Measurements from ENCODE around the gene WWOX. TPM values are rescaled to one million over a fixed set of nuclear protein-coding genes. Genes with fewer than 3 reads are reported as not detected.

WWOX gene
- total and polyA plus RNA-seq, 2 of the 8 experiments (the other 6 are each of a cell fraction or from before 2014, with no cell fraction given) = 5.4 to 16.7 TPM

GRCh38 chr16:78504401-78504851 lies 405.0 kb downstream of the WWOX start:
- Histone ChIP-seq H3K4me3 (ENCODE audit: extremely low read depth in 1 of 4, insufficient read depth in 2 of 4, low read depth in 3 of 4, low read length in 4 of 4) (no peak overlapping the region), H2AK5ac (ENCODE audit: low read depth, low read length) (no peak overlapping the region), H3K4me2 (ENCODE audit: insufficient read depth in 1 of 2, low read depth in 2 of 2, low read length in 2 of 2) (no peak overlapping the region), H3K4ac (replicated peaks; ENCODE audit: insufficient read length, low read depth, low read length) (no peak overlapping the region), H3K79me1 (ENCODE audit: low read depth, low read length) (no peaks in the 10 kb centered on the region), H3K18ac (ENCODE audit: extremely low read depth, low read length) (no peak overlapping the region), H3K27me3 (replicated peaks in 1 of 4; ENCODE audit: control insufficient read depth in 3 of 4, extremely low read depth in 1 of 4, insufficient read depth in 3 of 4, low read length in 3 of 4) (no peaks in the 10 kb centered on the region), H3K36me3 (ENCODE audit: control insufficient read depth in 2 of 4, insufficient read depth in 4 of 4, low read length in 3 of 4) (no peaks in the 10 kb centered on the region), H4K5ac (ENCODE audit: insufficient read length, low read depth, low read length) (no peak overlapping the region), H3K27ac (ENCODE audit: low read depth, low read length) (no peak overlapping the region), H4K91ac (replicated peaks; ENCODE audit: insufficient read length, low read length) (no peak overlapping the region), H4K20me1 (replicated peaks in 1 of 2; ENCODE audit: control insufficient read depth in 1 of 2, insufficient read depth in 2 of 2, low read length in 2 of 2) (no peaks in the 10 kb centered on the region), H2BK15ac (ENCODE audit: low read length) (no peak overlapping the region), H2BK12ac (ENCODE audit: low read depth, low read length) (no peak overlapping the region), H3K79me2 (ENCODE audit: control insufficient read depth in 1 of 2, insufficient read depth in 2 of 2, low read length in 2 of 2) (no peaks in the 10 kb centered on the region), H3K23me2 (ENCODE audit: low read depth, low read length) (no peaks in the 10 kb centered on the region), H3K9ac (replicated peaks in 1 of 4; ENCODE audit: extremely low read depth in 1 of 4, low read depth in 3 of 4, low read length in 3 of 4) (no peak overlapping the region), H3K14ac (ENCODE audit: insufficient read length) (no peak overlapping the region), H2BK20ac (ENCODE audit: low read length) (no peak overlapping the region), H4K8ac (ENCODE audit: extremely low read depth, insufficient read depth, low read length) (no peak overlapping the region), H3K56ac (replicated peaks; ENCODE audit: insufficient read length, low read depth, low read length) (no peak overlapping the region), H2BK5ac (ENCODE audit: low read depth, low read length) (no peak overlapping the region), H2BK120ac (replicated peaks; ENCODE audit: low read depth, low read length) (no peak overlapping the region), H2AFZ (ENCODE audit: low read length) (no peak overlapping the region), H3K4me1 (replicated peaks in 1 of 4; ENCODE audit: control insufficient read depth in 3 of 4, insufficient read depth in 4 of 4, low read length in 3 of 4) (no peaks in the 10 kb centered on the region; a peak in 1 of 7 replicates), H3K23ac (ENCODE audit: insufficient read length) (no peak overlapping the region), H3K9me3 (ENCODE audit: insufficient read depth in 2 of 2, low read depth in 1 of 2, low read length in 1 of 2) (no peaks in the 10 kb centered on the region)
- 75% methylated on average over 12 of the region's 12 CpGs; no CpG with 5 or more reads in 1 of the 2 experiments for WGBS, 2 experiments (ENCODE audit: extremely low coverage in 1 of 2, insufficient coverage in 1 of 2, insufficient read length in 1 of 2, insufficient replicate concordance in 2 of 2, low coverage in 1 of 2, low lambda C conversion rate in 2 of 2, missing lambda C conversion rate in 1 of 2)
- CTCF ChIA-PET (ENCODE audit: partially characterized antibody) = interaction anchor here (0.5 to 1.7 kb wide), 16 partner anchors 22 to 889 kb away, joined by 3 to 6 read pairs (median 3); no protein-coding TSS in a partner anchor
- POLR2A ChIA-PET (ENCODE audit: partially characterized antibody) = no interaction called here
- FAIRE-seq = no peak
- DNase-seq (ENCODE audit: low read depth in 1 of 2, low spot score in 2 of 2) = no peak
- TF ChIP-seq NANOG (IDR thresholded peaks at IDR 0.05; ENCODE audit: insufficient read depth, low read depth, low read length, poor library complexity, severe bottlenecking) (no peak), TAF1 (IDR thresholded peaks at IDR 0.05; ENCODE audit: low read depth, low read length) (no peak), SUZ12 (IDR thresholded peaks at IDR 0.05; ENCODE audit: low read length) (no peak), CHD1 (IDR thresholded peaks at IDR 0.05; ENCODE audit: low read depth, low read length) (no peak), YY1 (IDR thresholded peaks at IDR 0.05; ENCODE audit: low read depth, low read length) (no peak), RBBP5 (IDR thresholded peaks at IDR 0.05; ENCODE audit: borderline replicate concordance, low read depth, low read length) (no peak), SP1 (IDR thresholded peaks at IDR 0.05; ENCODE audit: low read depth, low read length) (no peak), TCF12 (IDR thresholded peaks at IDR 0.05; ENCODE audit: low read depth, low read length) (no peak), POU5F1 (IDR thresholded peaks at IDR 0.05; ENCODE audit: low read depth, low read length) (no peak), MAX (IDR thresholded peaks at IDR 0.05) (no peak), BACH1 (IDR thresholded peaks at IDR 0.05; ENCODE audit: low read length) (no peak)
- TF ChIP-seq, protein P1, sequence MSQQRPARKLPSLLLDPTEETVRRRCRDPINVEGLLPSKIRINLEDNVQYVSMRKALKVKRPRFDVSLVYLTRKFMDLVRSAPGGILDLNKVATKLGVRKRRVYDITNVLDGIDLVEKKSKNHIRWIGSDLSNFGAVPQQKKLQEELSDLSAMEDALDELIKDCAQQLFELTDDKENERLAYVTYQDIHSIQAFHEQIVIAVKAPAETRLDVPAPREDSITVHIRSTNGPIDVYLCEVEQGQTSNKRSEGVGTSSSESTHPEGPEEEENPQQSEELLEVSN (IDR thresholded peaks at IDR 0.05) = no peak

Measured in H1 (cell line).